Panc1 (cell line): ENCODE data around the gene PSMD4. TPM values are rescaled to one million over a fixed set of nuclear protein-coding genes. Genes with fewer than 3 reads are reported as not detected.

Source experiments
- ATAC-seq: fragments of 200-7000 bp; cut with Tn5 transposase; 2 replicates; pipeline ENCODE4 v1.9.1; 2020; ENCODE audit warnings: mild to moderate bottlenecking, moderate library complexity
- BruUV-seq: library from RNA; stranded (reverse); fragments of 400-500 nt; replicated peaks from 2 replicates; lab custom pipeline; 2021; lab: Mats Ljungman, UMichigan
- CTCF ChIA-PET: fragments of 300-600 bp; sonication (Branson Sonifier 250); formaldehyde crosslinking; loops from one replicate; lab custom pipeline; 2022; ENCODE audit warnings: antibody characterized with exemption; lab: Charles Lee
- POLR2A ChIA-PET: fragments of 300-600 bp; sonication (Branson Sonifier 250); formaldehyde crosslinking; loops from one replicate; lab custom pipeline; 2022; ENCODE audit warnings: antibody characterized with exemption; lab: Charles Lee
- DNase-seq: peaks from one replicate; pipeline ENCODE4 v3.0.0-alpha.2; 2010; ENCODE audit warnings: low read depth, low spot score
- H3K27ac ChIP-seq: 2 replicates; pipeline ENCODE4 v1.5.1; 2011; ENCODE audit warnings: mild to moderate bottlenecking, low read length, inconsistent platforms
- H3K27me3 ChIP-seq: fragments of 200-500 bp; sonication (Bioruptor generic); 2 replicates; pipeline ENCODE4 v1.6.0; 2014; ENCODE audit warnings: low read length, inconsistent platforms; ENCODE audit not compliant: control insufficient read depth, insufficient read depth
- H3K36me3 ChIP-seq: fragments of 200-500 bp; sonication (Bioruptor generic); 2 replicates; pipeline ENCODE4 v1.5.1; 2014; ENCODE audit warnings: inconsistent platforms, mild to moderate bottlenecking, low read length, moderate library complexity; ENCODE audit not compliant: control insufficient read depth, insufficient read depth
- H3K4me1 ChIP-seq: 2 replicates; pipeline ENCODE4 v1.5.1; 2011; ENCODE audit warnings: inconsistent platforms, mild to moderate bottlenecking, low read length, moderate library complexity; ENCODE audit not compliant: control insufficient read depth, insufficient read depth
- H3K4me3 ChIP-seq, 2 experiments: 2 replicates each; pipeline ENCODE4 v1.5.1; 2011 to 2012; ENCODE audit warnings: low read depth in 2 of 2, low read length in 2 of 2, mild to moderate bottlenecking in 2 of 2, inconsistent platforms in 1 of 2, moderate library complexity in 1 of 2
- H3K9me3 ChIP-seq: fragments of 200-500 bp; sonication (Bioruptor generic); 2 replicates; pipeline ENCODE4 v1.5.1; 2014; ENCODE audit warnings: low read depth, mild to moderate bottlenecking, inconsistent platforms, low read length, moderate library complexity; ENCODE audit not compliant: control insufficient read depth, insufficient read depth
- POLR2AphosphoS5 ChIP-seq: IDR thresholded peaks from 2 replicates; pipeline ENCODE4 v1.6.1; 2012; ENCODE audit warnings: mild to moderate bottlenecking, low read depth, low read length, moderate library complexity
- SIN3A ChIP-seq: IDR thresholded peaks from 2 replicates; pipeline ENCODE4 v1.6.1; 2012; ENCODE audit warnings: low read depth, mild to moderate bottlenecking, low read length, moderate library complexity, borderline replicate concordance; ENCODE audit not compliant: insufficient read depth
- TCF7L2 ChIP-seq: IDR thresholded peaks from 2 replicates; pipeline ENCODE4 v1.6.1; 2011; ENCODE audit warnings: mild to moderate bottlenecking, low read depth, low read length, inconsistent platforms
- in situ Hi-C: cut with HindIII; loops from 2 replicates; pipeline ENCODE4 v1.10.0; 2016; ENCODE audit warnings: low sequenced_read_pairs, low pct_unique_long_range_greater_than_20kb
- intact Hi-C: fragments of 100-400 bp; cut with micrococcal nuclease; formaldehyde crosslinking; loops from one replicate; pipeline ENCODE4 v1.10.0; 2022; ENCODE audit not compliant: unreplicated experiment
- total RNA-seq: library from RNA; stranded (reverse); gene quantifications from one replicate; pipeline ENCODE4 v1.2.1, GENCODE V29; 2021; ENCODE audit not compliant: unreplicated experiment
- TF ChIP-seq, protein P1 (sequence below): fragments of 450-650 bp; IDR thresholded peaks from 2 replicates; pipeline ENCODE4 v1.5.1; 2017; ENCODE audit warnings: mild to moderate bottlenecking
- TF ChIP-seq, protein P2 (sequence below), 2 experiments: IDR thresholded peaks; 2 replicates each; pipeline ENCODE4 v1.6.1; 2011 to 2012; ENCODE audit warnings: low read depth in 2 of 2, control low read depth in 1 of 2, low read length in 1 of 2, mild to moderate bottlenecking in 1 of 2, moderate library complexity in 1 of 2; ENCODE audit not compliant: insufficient read depth in 1 of 2

Gene PSMD4
- total RNA-seq, 1 experiment from 2014 or later, result 256 TPM

DNA sequence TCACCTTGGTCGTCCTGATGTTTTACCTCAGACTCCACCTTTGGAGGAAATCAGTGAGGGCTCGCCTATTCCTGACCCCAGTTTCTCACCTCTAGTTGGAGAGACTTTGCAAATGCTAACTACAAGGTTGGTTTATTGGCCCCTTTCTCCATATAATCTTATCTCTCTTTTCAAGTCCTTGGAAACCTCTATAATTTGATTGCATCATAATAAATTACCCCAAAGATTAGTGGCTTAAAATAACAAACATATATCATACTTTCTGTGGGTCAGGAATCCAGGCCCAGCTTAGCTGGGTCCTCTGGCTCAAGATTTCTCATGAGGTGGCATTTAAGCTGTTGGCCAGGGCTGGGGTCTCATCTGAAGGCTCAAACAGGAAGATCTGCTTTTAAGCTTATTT is 12.1 kb upstream of the PSMD4 start:
- H3K4me3 ChIP-seq, result no peak overlapping the region
- ChIA-PET POLR2A (interaction anchor here (0.5 to 0.6 kb wide), 2 partner anchors 13 to 143 kb away, joined by 4 read pairs; no protein-coding TSS in a partner anchor), CTCF (interaction anchor here (0.5 kb wide), 1 partner anchor 591 kb away, joined by 5 read pairs; no protein-coding TSS in a partner anchor)
- peaks cover 45% of the 10 kb centered on the region for H3K36me3 ChIP-seq
- ATAC-seq, result no peak
- BruUV-seq, result no TSS peak
- H3K27me3 ChIP-seq, result no peaks in the 10 kb centered on the region
- H3K9me3 ChIP-seq, result no peaks in the 10 kb centered on the region
- intact Hi-C loops, result no loop called here
- TF ChIP-seq, protein P1, sequence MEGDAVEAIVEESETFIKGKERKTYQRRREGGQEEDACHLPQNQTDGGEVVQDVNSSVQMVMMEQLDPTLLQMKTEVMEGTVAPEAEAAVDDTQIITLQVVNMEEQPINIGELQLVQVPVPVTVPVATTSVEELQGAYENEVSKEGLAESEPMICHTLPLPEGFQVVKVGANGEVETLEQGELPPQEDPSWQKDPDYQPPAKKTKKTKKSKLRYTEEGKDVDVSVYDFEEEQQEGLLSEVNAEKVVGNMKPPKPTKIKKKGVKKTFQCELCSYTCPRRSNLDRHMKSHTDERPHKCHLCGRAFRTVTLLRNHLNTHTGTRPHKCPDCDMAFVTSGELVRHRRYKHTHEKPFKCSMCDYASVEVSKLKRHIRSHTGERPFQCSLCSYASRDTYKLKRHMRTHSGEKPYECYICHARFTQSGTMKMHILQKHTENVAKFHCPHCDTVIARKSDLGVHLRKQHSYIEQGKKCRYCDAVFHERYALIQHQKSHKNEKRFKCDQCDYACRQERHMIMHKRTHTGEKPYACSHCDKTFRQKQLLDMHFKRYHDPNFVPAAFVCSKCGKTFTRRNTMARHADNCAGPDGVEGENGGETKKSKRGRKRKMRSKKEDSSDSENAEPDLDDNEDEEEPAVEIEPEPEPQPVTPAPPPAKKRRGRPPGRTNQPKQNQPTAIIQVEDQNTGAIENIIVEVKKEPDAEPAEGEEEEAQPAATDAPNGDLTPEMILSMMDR, result no peak
- TF ChIP-seq POLR2AphosphoS5 (no peak), TCF7L2 (no peak), SIN3A (no peak)
- TF ChIP-seq, protein P2, sequence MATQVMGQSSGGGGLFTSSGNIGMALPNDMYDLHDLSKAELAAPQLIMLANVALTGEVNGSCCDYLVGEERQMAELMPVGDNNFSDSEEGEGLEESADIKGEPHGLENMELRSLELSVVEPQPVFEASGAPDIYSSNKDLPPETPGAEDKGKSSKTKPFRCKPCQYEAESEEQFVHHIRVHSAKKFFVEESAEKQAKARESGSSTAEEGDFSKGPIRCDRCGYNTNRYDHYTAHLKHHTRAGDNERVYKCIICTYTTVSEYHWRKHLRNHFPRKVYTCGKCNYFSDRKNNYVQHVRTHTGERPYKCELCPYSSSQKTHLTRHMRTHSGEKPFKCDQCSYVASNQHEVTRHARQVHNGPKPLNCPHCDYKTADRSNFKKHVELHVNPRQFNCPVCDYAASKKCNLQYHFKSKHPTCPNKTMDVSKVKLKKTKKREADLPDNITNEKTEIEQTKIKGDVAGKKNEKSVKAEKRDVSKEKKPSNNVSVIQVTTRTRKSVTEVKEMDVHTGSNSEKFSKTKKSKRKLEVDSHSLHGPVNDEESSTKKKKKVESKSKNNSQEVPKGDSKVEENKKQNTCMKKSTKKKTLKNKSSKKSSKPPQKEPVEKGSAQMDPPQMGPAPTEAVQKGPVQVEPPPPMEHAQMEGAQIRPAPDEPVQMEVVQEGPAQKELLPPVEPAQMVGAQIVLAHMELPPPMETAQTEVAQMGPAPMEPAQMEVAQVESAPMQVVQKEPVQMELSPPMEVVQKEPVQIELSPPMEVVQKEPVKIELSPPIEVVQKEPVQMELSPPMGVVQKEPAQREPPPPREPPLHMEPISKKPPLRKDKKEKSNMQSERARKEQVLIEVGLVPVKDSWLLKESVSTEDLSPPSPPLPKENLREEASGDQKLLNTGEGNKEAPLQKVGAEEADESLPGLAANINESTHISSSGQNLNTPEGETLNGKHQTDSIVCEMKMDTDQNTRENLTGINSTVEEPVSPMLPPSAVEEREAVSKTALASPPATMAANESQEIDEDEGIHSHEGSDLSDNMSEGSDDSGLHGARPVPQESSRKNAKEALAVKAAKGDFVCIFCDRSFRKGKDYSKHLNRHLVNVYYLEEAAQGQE (IDR thresholded peaks at IDR 0.05; ENCODE audit: insufficient read depth in 1 of 2, low read depth in 2 of 2, low read length in 1 of 2), result no peak
- in situ Hi-C loops, result no loop called here
- DNase-seq, result no peak
- no peaks in the 10 kb centered on the region for H3K4me1 ChIP-seq
- no peak overlapping the region for H3K27ac ChIP-seq

DNA sequence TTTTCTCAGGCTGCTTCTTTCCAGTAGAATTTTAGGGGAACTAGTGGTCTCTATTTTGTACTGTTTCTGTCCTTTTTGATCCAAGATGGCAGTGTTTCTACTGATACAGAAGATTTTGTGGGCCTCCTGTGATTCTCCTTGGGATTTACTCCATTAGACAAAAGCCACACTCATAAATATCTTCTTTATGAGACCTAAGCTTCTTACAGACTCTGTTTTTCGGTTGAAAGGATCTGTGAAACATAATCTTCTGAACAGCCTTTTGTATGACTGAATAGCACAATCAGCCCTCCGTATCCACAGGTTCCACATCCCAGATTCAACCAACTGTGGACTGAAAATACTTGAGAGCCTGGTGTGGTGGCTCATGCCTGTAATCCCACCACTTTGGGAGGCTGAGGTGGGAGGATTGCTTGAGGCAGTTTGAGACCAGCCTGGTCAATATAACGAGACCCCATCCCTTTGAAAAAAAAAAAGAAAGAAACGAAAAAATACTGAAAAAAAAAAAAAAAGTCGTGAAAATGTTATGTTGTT is 10.8 kb upstream of the PSMD4 start:
- in situ Hi-C loops (no loop called here), intact Hi-C loops (no loop called here)
- Histone ChIP-seq H3K36me3 (peaks cover 48% of the 10 kb centered on the region), H3K27me3 (no peaks in the 10 kb centered on the region), H3K4me3 (no peak overlapping the region), H3K27ac (no peak overlapping the region), H3K4me1 (no peaks in the 10 kb centered on the region), H3K9me3 (no peaks in the 10 kb centered on the region)
- DNase-seq (no peak), ATAC-seq (no peak)
- no peak for TF ChIP-seq SIN3A
- TF ChIP-seq, protein P2 (IDR thresholded peaks at IDR 0.05; ENCODE audit: insufficient read depth in 1 of 2, low read depth in 2 of 2, low read length in 1 of 2), result no peak
- no peak for TF ChIP-seq POLR2AphosphoS5
- TF ChIP-seq, protein P1, result no peak
- TF ChIP-seq TCF7L2, result no peak
- CTCF ChIA-PET, result no interaction called here
- BruUV-seq, result no TSS peak
- POLR2A ChIA-PET, result no interaction called here
